ENCODE data around the gene CFB.

CFB gene

DNA sequence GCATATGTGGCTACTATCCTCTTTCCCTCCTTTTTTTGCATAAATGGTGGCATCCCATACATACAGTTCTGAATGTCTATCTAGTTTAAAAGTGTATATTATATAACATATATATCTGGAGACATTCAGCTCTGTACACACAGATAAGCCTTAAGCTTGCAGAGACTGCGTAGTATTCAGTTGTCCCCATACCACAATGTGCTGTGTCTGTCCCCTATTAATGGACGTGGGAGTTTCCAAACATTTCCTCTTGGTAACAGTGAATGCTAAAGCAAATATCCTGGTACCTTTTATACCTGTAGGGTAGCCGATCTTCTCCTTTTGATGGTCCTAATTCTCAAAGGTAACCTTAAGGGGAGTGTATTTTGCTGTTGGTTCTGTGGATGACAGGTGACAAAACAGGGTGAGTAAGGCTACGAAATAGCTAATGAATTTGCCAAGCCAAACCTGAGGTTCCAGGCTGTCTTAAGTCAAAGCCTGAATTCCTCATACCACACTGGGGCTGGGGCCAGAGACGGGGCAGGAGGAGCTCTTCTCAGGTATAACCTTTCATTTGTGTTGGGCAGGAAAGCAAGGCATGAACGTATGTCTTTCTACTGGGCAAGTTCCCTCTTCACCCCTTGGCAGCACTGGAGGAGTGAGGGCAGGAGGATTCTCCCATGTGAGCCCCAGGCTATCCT is 26.1 kb upstream of the CFB start:
- ATAC-seq = no peak
- TF ChIP-seq ISL1 (CRISPR knock-in tag; IDR thresholded peaks at IDR 0.05) = no peak
- TF ChIP-seq ESRRG (CRISPR knock-in tag; IDR thresholded peaks at IDR 0.05) = no peak
- TF ChIP-seq PATZ1 (CRISPR knock-in tag; IDR thresholded peaks at IDR 0.05; ENCODE audit: borderline replicate concordance) = no peak
- TF ChIP-seq BACH2 (CRISPR knock-in tag; IDR thresholded peaks at IDR 0.05; ENCODE audit: borderline replicate concordance) = no peak
- TF ChIP-seq ZNF565 (CRISPR knock-in tag; conservative IDR thresholded peaks at IDR 0.05; ENCODE audit: low read depth) = no peak
- TF ChIP-seq SNAI2 (CRISPR knock-in tag; IDR thresholded peaks at IDR 0.05) = no peak
- no peak for TF ChIP-seq CREB5 (CRISPR knock-in tag; IDR thresholded peaks at IDR 0.05; ENCODE audit: low read depth)
- TF ChIP-seq TSHZ2 (CRISPR knock-in tag; IDR thresholded peaks at IDR 0.05) = no peak
- no peak for TF ChIP-seq ARNTL (CRISPR knock-in tag; IDR thresholded peaks at IDR 0.05; ENCODE audit: borderline replicate concordance, low read depth)
- no peak for TF ChIP-seq GLIS3 (CRISPR knock-in tag; IDR thresholded peaks at IDR 0.05)

GRCh38 chr6:31920811-31921210 is 25.1 kb upstream of the CFB start:
- TF ChIP-seq ZFP30 (CRISPR knock-in tag; IDR thresholded peaks at IDR 0.05) (no peak), TCF4 (CRISPR knock-in tag; IDR thresholded peaks at IDR 0.05; ENCODE audit: borderline replicate concordance) (no peak), CREB5 (CRISPR knock-in tag; IDR thresholded peaks at IDR 0.05; ENCODE audit: low read depth) (no peak), BACH2 (CRISPR knock-in tag; IDR thresholded peaks at IDR 0.05; ENCODE audit: borderline replicate concordance) (no peak), SNAI2 (CRISPR knock-in tag; IDR thresholded peaks at IDR 0.05) (no peak), ESRRG (CRISPR knock-in tag; IDR thresholded peaks at IDR 0.05) (no peak), GLIS3 (CRISPR knock-in tag; IDR thresholded peaks at IDR 0.05) (no peak), ZNF8 (CRISPR knock-in tag; IDR thresholded peaks at IDR 0.05) (no peak), PPARA (CRISPR knock-in tag; IDR thresholded peaks at IDR 0.05; ENCODE audit: borderline replicate concordance) (no peak), ZNF70 (CRISPR knock-in tag; IDR thresholded peaks at IDR 0.05) (no peak), CSDC2 (CRISPR knock-in tag; IDR thresholded peaks at IDR 0.05) (no peak), ZC3H10 (CRISPR knock-in tag; IDR thresholded peaks at IDR 0.05) (no peak), ZNF565 (CRISPR knock-in tag; conservative IDR thresholded peaks at IDR 0.05; ENCODE audit: low read depth) (no peak), ISL1 (CRISPR knock-in tag; IDR thresholded peaks at IDR 0.05) (no peak), OSR1 (CRISPR knock-in tag; IDR thresholded peaks at IDR 0.05) (no peak), PATZ1 (CRISPR knock-in tag; IDR thresholded peaks at IDR 0.05; ENCODE audit: borderline replicate concordance) (no peak)
- TF ChIP-seq, protein P1, sequence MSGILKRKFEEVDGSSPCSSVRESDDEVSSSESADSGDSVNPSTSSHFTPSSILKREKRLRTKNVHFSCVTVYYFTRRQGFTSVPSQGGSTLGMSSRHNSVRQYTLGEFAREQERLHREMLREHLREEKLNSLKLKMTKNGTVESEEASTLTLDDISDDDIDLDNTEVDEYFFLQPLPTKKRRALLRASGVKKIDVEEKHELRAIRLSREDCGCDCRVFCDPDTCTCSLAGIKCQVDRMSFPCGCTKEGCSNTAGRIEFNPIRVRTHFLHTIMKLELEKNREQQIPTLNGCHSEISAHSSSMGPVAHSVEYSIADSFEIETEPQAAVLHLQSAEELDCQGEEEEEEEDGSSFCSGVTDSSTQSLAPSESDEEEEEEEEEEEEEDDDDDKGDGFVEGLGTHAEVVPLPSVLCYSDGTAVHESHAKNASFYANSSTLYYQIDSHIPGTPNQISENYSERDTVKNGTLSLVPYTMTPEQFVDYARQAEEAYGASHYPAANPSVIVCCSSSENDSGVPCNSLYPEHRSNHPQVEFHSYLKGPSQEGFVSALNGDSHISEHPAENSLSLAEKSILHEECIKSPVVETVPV (CRISPR knock-in tag; IDR thresholded peaks at IDR 0.05) = no peak
- no peak for ATAC-seq
